GM19238 (cell line): Measurements from ENCODE around the gene ZMYM3.
A peak's percentile ranks its signal among the peaks of the same experiment; 100 is the strongest.

Experiments used
- DNase-seq: peaks from one replicate; pipeline ENCODE4 v3.0.0; 2011; ENCODE audit warnings: low spot score; ENCODE audit not compliant: insufficient read length

The ZMYM3 gene

DNA sequence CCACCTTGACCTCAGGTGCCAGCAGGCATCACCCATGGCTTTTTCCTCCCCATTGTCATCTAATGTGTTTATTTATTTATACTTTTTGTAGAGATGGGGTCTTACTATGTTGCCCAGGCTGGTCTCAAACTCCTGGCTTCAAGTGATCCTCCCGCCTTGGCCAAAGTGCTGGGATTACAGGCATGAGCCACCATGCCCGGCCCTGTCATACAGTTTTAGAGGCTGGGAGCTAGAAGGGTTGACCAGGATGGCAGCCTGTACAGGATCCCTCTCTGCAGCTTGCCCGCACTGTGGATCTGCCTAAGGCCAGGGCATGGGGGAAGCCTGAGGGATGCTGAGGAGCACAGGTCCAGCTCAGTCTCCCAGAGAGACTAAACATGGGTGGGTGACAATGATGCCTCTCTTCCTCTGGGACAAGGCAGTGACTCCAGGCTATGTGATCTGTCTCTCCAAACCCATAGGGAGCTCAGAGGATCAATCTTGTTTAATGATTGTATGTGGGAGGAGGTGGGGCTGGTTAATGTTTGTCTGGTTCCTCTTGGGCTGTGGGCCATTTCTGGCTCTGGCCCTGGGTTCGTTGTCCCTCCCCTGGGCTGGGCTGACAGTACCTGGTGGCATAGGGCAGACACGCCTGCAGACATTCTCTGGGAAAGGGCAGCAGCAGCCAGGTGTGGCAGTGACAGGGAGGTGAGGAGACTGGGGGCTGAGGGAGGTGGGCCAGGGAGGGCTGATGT is 39.2 kb downstream of the ZMYM3 start:
- no peak for DNase-seq

- DNase-seq, result no peak
Observed at GRCh38 chrX:71214152-71214551, 39.8 kb downstream of the ZMYM3 start.

GRCh38 chrX:71212536-71212935 is 41.4 kb downstream of the ZMYM3 start:
- DNase-seq, result no peak

GRCh38 chrX:71210816-71211215 is 43.1 kb downstream of the ZMYM3 start:
- no peak for DNase-seq

- no peak for DNase-seq
Observed at GRCh38 chrX:71199252-71200008, 54.5 kb downstream of the ZMYM3 start.

- DNase-seq, result peak; percentile 34
Observed at GRCh38 chrX:71198066-71198465, 55.9 kb downstream of the ZMYM3 start.

DNA sequence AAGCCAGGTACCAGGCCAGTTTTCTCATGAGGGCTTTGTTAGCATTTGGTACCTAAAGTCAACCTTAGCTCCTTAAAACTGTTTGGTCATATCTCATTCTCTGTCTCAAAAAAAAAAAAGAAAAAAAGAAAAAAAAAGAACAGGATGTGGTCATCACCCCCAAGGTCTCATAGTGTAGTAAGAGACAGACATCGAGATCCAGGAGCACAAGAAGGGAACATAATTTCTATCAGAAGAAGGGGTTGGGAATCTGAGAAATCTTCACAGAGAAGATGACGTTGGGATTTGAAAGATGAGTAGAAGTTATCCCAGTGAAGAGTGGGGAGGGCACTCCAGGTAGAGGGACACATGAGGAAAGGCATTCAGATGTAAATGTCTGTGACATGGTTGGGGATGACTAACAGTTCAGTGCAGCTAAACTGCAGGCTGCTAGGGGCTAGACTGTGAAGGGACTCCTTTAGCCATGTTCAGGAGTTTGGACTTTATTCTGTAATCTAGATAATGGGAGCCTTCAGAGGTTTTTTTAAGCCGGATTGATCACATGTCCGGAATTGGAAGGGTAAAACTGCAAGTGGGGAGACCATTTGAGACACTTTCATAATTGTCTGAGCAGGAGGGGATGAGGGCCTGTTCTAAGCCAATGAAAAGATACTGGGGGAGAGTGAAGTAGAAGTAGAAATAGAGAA is 57.8 kb downstream of the ZMYM3 start:
- no peak for DNase-seq

GRCh38 chrX:71191248-71191647 is 62.7 kb downstream of the ZMYM3 start:
- DNase-seq, result no peak
